CD8-positive, alpha-beta memory T cell (primary cell): ENCODE data around the gene CLIC5. TPM values are rescaled to one million over a fixed set of nuclear protein-coding genes. Genes with fewer than 3 reads are reported as not detected.

Experiments
- CTCF ChIA-PET: fragments of 350-600 bp; sonication (Branson Sonifier 250); formaldehyde crosslinking; loops from one replicate; lab custom pipeline; 2021; ENCODE audit warnings: antibody characterized with exemption; lab: Charles Lee
- POLR2A ChIA-PET: fragments of 350-600 bp; sonication (Branson Sonifier 250); formaldehyde crosslinking; loops from one replicate; lab custom pipeline; 2021; ENCODE audit warnings: antibody characterized with exemption; lab: Charles Lee
- DNase-seq, 5 donors: peaks; one replicate each; pipeline versions ENCODE4 v3.0.0 to v3.0.0-alpha.2; 2020 to 2022; ENCODE audit warnings: mixed read lengths in 1 of 5
- H3K27ac ChIP-seq: one replicate; pipeline ENCODE4 v1.7.0; 2013; ENCODE audit warnings: low read depth, mild to moderate bottlenecking, low read length, moderate library complexity
- H3K27me3 ChIP-seq: 2 replicates; pipeline ENCODE4 v1.7.0; 2013; ENCODE audit warnings: low read length, mild to moderate bottlenecking; ENCODE audit not compliant: insufficient read depth, poor library complexity, severe bottlenecking
- H3K36me3 ChIP-seq: 2 replicates; pipeline ENCODE4 v1.7.0; 2013; ENCODE audit warnings: mild to moderate bottlenecking, low read length, moderate library complexity; ENCODE audit not compliant: insufficient read depth
- H3K4me1 ChIP-seq: 2 replicates; pipeline ENCODE4 v1.7.0; 2013; ENCODE audit warnings: mild to moderate bottlenecking, low read length, moderate library complexity; ENCODE audit not compliant: insufficient read depth
- H3K4me3 ChIP-seq: 2 replicates; pipeline ENCODE4 v1.7.0; 2013; ENCODE audit warnings: mild to moderate bottlenecking, low read length
- H3K9me3 ChIP-seq: 2 replicates; pipeline ENCODE4 v1.7.0; 2013; ENCODE audit warnings: mild to moderate bottlenecking, low read length
- H3K27ac Mint-ChIP-seq, 8 donors: one replicate each; pipeline ENCODE4 v1.8.0; 2020 to 2021; ENCODE audit warnings: mixed read lengths in 8 of 8, mild to moderate bottlenecking in 6 of 8, inconsistent platforms in 3 of 8, moderate library complexity in 3 of 8
- H3K27me3 Mint-ChIP-seq, 2 donors: one replicate each; pipeline ENCODE4 v1.8.0; 2020 to 2021; ENCODE audit warnings: mixed read lengths in 2 of 2, mild to moderate bottlenecking in 1 of 2, moderate library complexity in 1 of 2
- H3K36me3 Mint-ChIP-seq, 3 donors: one replicate each; pipeline ENCODE4 v1.8.0; 2020 to 2021; ENCODE audit warnings: mixed read lengths in 3 of 3, inconsistent platforms in 1 of 3, mild to moderate bottlenecking in 1 of 3
- H3K4me1 Mint-ChIP-seq, 3 donors: one replicate each; pipeline ENCODE4 v1.8.0; 2020 to 2021; ENCODE audit warnings: mixed read lengths in 3 of 3, inconsistent platforms in 1 of 3, mild to moderate bottlenecking in 1 of 3
- H3K4me3 Mint-ChIP-seq, 7 donors: one replicate each; pipeline ENCODE4 v1.8.0; 2020 to 2021; ENCODE audit warnings: mixed read lengths in 7 of 7, mild to moderate bottlenecking in 6 of 7, moderate library complexity in 4 of 7, inconsistent platforms in 2 of 7
- H3K9me3 Mint-ChIP-seq, 5 donors: one replicate each; pipeline ENCODE4 v1.8.0; 2020 to 2022; ENCODE audit warnings: mixed read lengths in 5 of 5, mild to moderate bottlenecking in 3 of 5, moderate library complexity in 2 of 5, inconsistent platforms in 1 of 5
- polyA plus RNA-seq: library from polyadenylated mRNA; unstranded; fragments of 300-500 nt; fragmentation: Illumina TruSeq; gene quantifications from one replicate; pipeline ENCODE4 v1.2.3, GENCODE V29; 2021
- total RNA-seq, 2 experiments: library from RNA; stranded (reverse); gene quantifications; one replicate each; pipeline ENCODE4 v1.2.3, GENCODE V29; 2021

The CLIC5 gene
- total RNA-seq (1 to 10 TPM; 6.4 to 7.2 TPM), polyA plus RNA-seq (4.8 TPM)

GRCh38 chr6:46015119-46015968, at the start of gene CLIC5:
Gene CLIC5 (minus strand): TSS chr6:46015860. CDS start chr6:46015542, 318 bp downstream.
- peaks cover 0 to 8% (median 0%) of the 10 kb centered on the region in 3 donors for H3K36me3 Mint-ChIP-seq
- no peaks in the 10 kb centered on the region for H3K36me3 ChIP-seq
- no peaks in the 10 kb centered on the region for H3K27me3 ChIP-seq
- peak; percentile 13 to 54 (median 22) for DNase-seq
- ChIA-PET POLR2A (no interaction called here), CTCF (interaction anchor here (1.3 to 2.2 kb wide), 2 partner anchors 19 to 85 kb away, joined by 4 to 10 read pairs; no protein-coding TSS in a partner anchor)
- peaks cover 47% of the 10 kb centered on the region for H3K4me1 ChIP-seq
- peaks cover 4 to 18% of the 10 kb centered on the region in 2 donors for H3K27me3 Mint-ChIP-seq
- H3K9me3 Mint-ChIP-seq: no peaks in the 10 kb centered on the region
- peak within 1 kb of the TSS; percentile 91 to 99 (median 96) for H3K27ac Mint-ChIP-seq
- H3K4me3 ChIP-seq: peak within 1 kb of the TSS; percentile 62
- H3K4me1 Mint-ChIP-seq: peaks cover 47 to 55% (median 54%) of the 10 kb centered on the region in 3 donors
- peak within 1 kb of the TSS; percentile 38 for H3K27ac ChIP-seq
- H3K4me3 Mint-ChIP-seq: peak within 1 kb of the TSS; percentile 86 to 95 (median 91)
- no peaks in the 10 kb centered on the region for H3K9me3 ChIP-seq

- no peaks in the 10 kb centered on the region for H3K27me3 ChIP-seq
- Mint-ChIP-seq H3K27ac (no peak overlapping the region), H3K27me3 (peaks cover 8 to 41% of the 10 kb centered on the region in 2 donors), H3K36me3 (peaks cover 0 to 15% (median 0%) of the 10 kb centered on the region in 3 donors), H3K4me1 (peaks cover 0 to 13% (median 6%) of the 10 kb centered on the region in 3 donors), H3K9me3 (peaks cover 0 to 6% (median 2%) of the 10 kb centered on the region in 5 donors), H3K4me3 (no peak overlapping the region)
- no peak overlapping the region for H3K27ac ChIP-seq
- DNase-seq: no peak
- ChIA-PET CTCF (no interaction called here), POLR2A (no interaction called here)
- H3K4me1 ChIP-seq: no peaks in the 10 kb centered on the region
- H3K9me3 ChIP-seq: no peaks in the 10 kb centered on the region
- H3K4me3 ChIP-seq: no peak overlapping the region
- no peaks in the 10 kb centered on the region for H3K36me3 ChIP-seq
These were observed 47.3 kb upstream of the CLIC5 start for GRCh38 chr6:46062991-46063390.

GRCh38 chr6:46062312-46062711, 46.7 kb upstream of the CLIC5 start:
- ChIA-PET POLR2A (no interaction called here), CTCF (no interaction called here)
- Histone ChIP-seq H3K27ac (no peak overlapping the region), H3K9me3 (no peaks in the 10 kb centered on the region), H3K4me3 (no peak overlapping the region), H3K4me1 (no peaks in the 10 kb centered on the region), H3K27me3 (no peaks in the 10 kb centered on the region), H3K36me3 (no peaks in the 10 kb centered on the region)
- Mint-ChIP-seq H3K27ac (peak overlapping the region in 6 of 8 donors; percentile 14 to 81 (median 41)), H3K4me1 (peaks cover 0 to 13% (median 6%) of the 10 kb centered on the region in 3 donors), H3K4me3 (peak overlapping the region in 1 of 7 donors; percentile 28), H3K36me3 (peaks cover 0 to 14% (median 0%) of the 10 kb centered on the region in 3 donors), H3K9me3 (peaks cover 0 to 6% (median 2%) of the 10 kb centered on the region in 5 donors), H3K27me3 (peaks cover 8 to 47% of the 10 kb centered on the region in 2 donors)
- DNase-seq: peak in 1 of 5 donors; percentile 25

- H3K27me3 Mint-ChIP-seq: peaks cover 6 to 49% of the 10 kb centered on the region in 2 donors
- H3K4me1 ChIP-seq: no peaks in the 10 kb centered on the region
- H3K36me3 Mint-ChIP-seq: peaks cover 0 to 14% (median 0%) of the 10 kb centered on the region in 3 donors
- peak overlapping the region in 1 of 7 donors; percentile 28 for H3K4me3 Mint-ChIP-seq
- POLR2A ChIA-PET: interaction anchor here (0.5 kb wide), 1 partner anchor 109 kb away, joined by 3 read pairs; the partner anchor contains the start of gene ENPP5
- no peaks in the 10 kb centered on the region for H3K36me3 ChIP-seq
- H3K27ac Mint-ChIP-seq: peak overlapping the region in 2 of 8 donors; percentile 10 to 89
- DNase-seq: no peak
- peaks cover 0 to 13% (median 6%) of the 10 kb centered on the region in 3 donors for H3K4me1 Mint-ChIP-seq
- no peaks in the 10 kb centered on the region for H3K9me3 ChIP-seq
- CTCF ChIA-PET: no interaction called here
- peaks cover 0 to 6% (median 2%) of the 10 kb centered on the region in 5 donors for H3K9me3 Mint-ChIP-seq
- no peak overlapping the region for H3K27ac ChIP-seq
- no peak overlapping the region for H3K4me3 ChIP-seq
- H3K27me3 ChIP-seq: no peaks in the 10 kb centered on the region
These were observed 45.8 kb upstream of the CLIC5 start for GRCh38 chr6:46061497-46061896.

- Mint-ChIP-seq H3K9me3 (peaks cover 0 to 6% (median 2%) of the 10 kb centered on the region in 5 donors), H3K27me3 (peaks cover 4 to 46% of the 10 kb centered on the region in 2 donors), H3K36me3 (peaks cover 0 to 16% (median 0%) of the 10 kb centered on the region in 3 donors), H3K4me1 (peaks cover 0 to 13% (median 6%) of the 10 kb centered on the region in 3 donors), H3K27ac (no peak overlapping the region), H3K4me3 (no peak overlapping the region)
- H3K9me3 ChIP-seq: no peaks in the 10 kb centered on the region
- CTCF ChIA-PET: no interaction called here
- no peak overlapping the region for H3K27ac ChIP-seq
- no peaks in the 10 kb centered on the region for H3K27me3 ChIP-seq
- no peak for DNase-seq
- H3K4me3 ChIP-seq: no peak overlapping the region
- POLR2A ChIA-PET: no interaction called here
- H3K36me3 ChIP-seq: no peaks in the 10 kb centered on the region
- H3K4me1 ChIP-seq: no peaks in the 10 kb centered on the region
These were observed 43.9 kb upstream of the CLIC5 start for GRCh38 chr6:46059608-46060007.

GRCh38 chr6:46058951-46059350, 43.3 kb upstream of the CLIC5 start:
- Mint-ChIP-seq H3K27ac (no peak overlapping the region), H3K36me3 (peaks cover 0 to 14% (median 0%) of the 10 kb centered on the region in 3 donors), H3K4me3 (no peak overlapping the region), H3K9me3 (peaks cover 0 to 6% (median 2%) of the 10 kb centered on the region in 5 donors), H3K27me3 (peaks cover 4 to 45% of the 10 kb centered on the region in 2 donors), H3K4me1 (peaks cover 0 to 13% (median 6%) of the 10 kb centered on the region in 3 donors)
- Histone ChIP-seq H3K9me3 (no peaks in the 10 kb centered on the region), H3K4me3 (no peak overlapping the region), H3K27me3 (no peaks in the 10 kb centered on the region), H3K36me3 (no peaks in the 10 kb centered on the region), H3K4me1 (no peaks in the 10 kb centered on the region), H3K27ac (no peak overlapping the region)
- POLR2A ChIA-PET: no interaction called here
- no peak for DNase-seq
- CTCF ChIA-PET: no interaction called here

GRCh38 chr6:46057792-46058191, 42.1 kb upstream of the CLIC5 start:
- Mint-ChIP-seq H3K36me3 (peaks cover 0 to 5% (median 0%) of the 10 kb centered on the region in 3 donors), H3K4me3 (no peak overlapping the region), H3K27me3 (peaks cover 4 to 36% of the 10 kb centered on the region in 2 donors), H3K4me1 (peaks cover 6 to 22% (median 8%) of the 10 kb centered on the region in 3 donors), H3K9me3 (no peaks in the 10 kb centered on the region), H3K27ac (no peak overlapping the region)
- Histone ChIP-seq H3K27ac (no peak overlapping the region), H3K27me3 (no peaks in the 10 kb centered on the region), H3K4me3 (no peak overlapping the region), H3K4me1 (no peaks in the 10 kb centered on the region), H3K36me3 (no peaks in the 10 kb centered on the region), H3K9me3 (no peaks in the 10 kb centered on the region)
- CTCF ChIA-PET: no interaction called here
- no peak for DNase-seq
- POLR2A ChIA-PET: no interaction called here
